IPS-15b (cell line): ENCODE measurements around the gene LRRC8B.
"Not testable (repeated sequence)": the region's sequence is repeated elsewhere in the genome, so short reads cannot be mapped to it uniquely, and the experiment has no call there.

Experiments used
- H3K27me3 ChIP-seq: one replicate; pipeline ENCODE4 v1.6.1; 2013; ENCODE audit warnings: low read length; ENCODE audit not compliant: control insufficient read depth, insufficient read depth
- H3K36me3 ChIP-seq: one replicate; pipeline ENCODE4 v1.6.1; 2013; ENCODE audit warnings: low read length; ENCODE audit not compliant: control insufficient read depth, insufficient read depth
- H3K4me1 ChIP-seq: one replicate; pipeline ENCODE4 v1.6.1; 2013; ENCODE audit warnings: mild to moderate bottlenecking, low read length; ENCODE audit not compliant: control insufficient read depth, insufficient read depth
- H3K4me3 ChIP-seq: one replicate; pipeline ENCODE4 v1.5.1; 2013; ENCODE audit warnings: low read depth, low read length
- H3K9ac ChIP-seq: one replicate; pipeline ENCODE4 v1.6.1; 2013; ENCODE audit warnings: low read depth, mild to moderate bottlenecking, low read length
- H3K9me3 ChIP-seq: one replicate; pipeline ENCODE4 v1.6.1; 2013; ENCODE audit warnings: mild to moderate bottlenecking, low read length; ENCODE audit not compliant: control insufficient read depth, insufficient read depth

Gene LRRC8B

DNA sequence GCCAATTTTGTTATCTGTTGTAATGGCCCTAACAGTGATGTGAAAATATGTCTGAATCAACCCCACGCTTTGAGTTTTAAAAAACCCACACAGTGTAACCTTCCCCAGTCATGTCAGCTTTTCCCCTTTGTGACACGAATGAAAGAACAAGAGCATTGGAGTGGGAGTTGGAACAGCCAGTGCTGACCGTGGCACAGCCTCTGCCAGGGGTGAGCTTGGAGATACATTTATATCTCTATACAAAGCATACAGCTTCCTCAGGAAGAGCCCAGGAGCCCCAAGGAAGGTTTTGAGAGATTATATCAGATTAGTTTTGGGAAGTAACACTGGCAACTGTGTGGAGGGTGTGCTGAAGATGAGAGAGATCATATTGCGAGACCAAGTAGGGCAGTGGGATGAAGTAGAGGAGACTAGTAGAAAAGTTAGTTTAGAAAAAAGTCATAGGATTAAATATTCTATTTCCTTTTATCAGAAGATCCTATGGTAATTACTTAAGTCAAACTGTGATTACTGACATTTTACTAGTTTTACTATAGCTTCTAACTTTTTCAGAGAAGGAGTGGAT, 15.9 kb downstream of the LRRC8B start:
- H3K27me3 ChIP-seq: no peaks in the 10 kb centered on the region
- H3K4me3 ChIP-seq: no peak overlapping the region
- H3K9ac ChIP-seq: no peak overlapping the region
- no peaks in the 10 kb centered on the region for H3K36me3 ChIP-seq
- H3K4me1 ChIP-seq: no peaks in the 10 kb centered on the region
- no peaks in the 10 kb centered on the region for H3K9me3 ChIP-seq

DNA sequence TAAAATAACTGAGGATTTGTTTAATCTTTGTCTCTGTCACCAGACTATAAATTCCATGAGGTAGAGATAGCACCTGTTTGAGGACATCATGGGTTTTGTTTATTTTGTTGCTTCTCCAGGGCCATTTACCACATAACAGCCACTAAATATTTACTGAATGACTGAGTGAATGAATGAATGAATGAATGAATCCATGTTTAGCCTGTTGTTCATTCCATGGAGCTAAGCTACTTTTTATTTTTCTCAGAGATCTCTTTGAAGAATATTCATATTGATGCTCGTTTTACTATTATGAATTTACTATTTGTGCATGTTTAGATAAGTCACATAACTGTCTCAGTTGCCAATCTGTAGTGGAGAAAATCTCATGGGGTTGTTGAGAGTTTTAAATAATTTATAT, 17.7 kb downstream of the LRRC8B start:
- H3K4me3 ChIP-seq: no peak overlapping the region
- H3K9me3 ChIP-seq: no peaks in the 10 kb centered on the region
- no peaks in the 10 kb centered on the region for H3K27me3 ChIP-seq
- H3K9ac ChIP-seq: no peak overlapping the region
- H3K36me3 ChIP-seq: no peaks in the 10 kb centered on the region
- no peaks in the 10 kb centered on the region for H3K4me1 ChIP-seq

DNA sequence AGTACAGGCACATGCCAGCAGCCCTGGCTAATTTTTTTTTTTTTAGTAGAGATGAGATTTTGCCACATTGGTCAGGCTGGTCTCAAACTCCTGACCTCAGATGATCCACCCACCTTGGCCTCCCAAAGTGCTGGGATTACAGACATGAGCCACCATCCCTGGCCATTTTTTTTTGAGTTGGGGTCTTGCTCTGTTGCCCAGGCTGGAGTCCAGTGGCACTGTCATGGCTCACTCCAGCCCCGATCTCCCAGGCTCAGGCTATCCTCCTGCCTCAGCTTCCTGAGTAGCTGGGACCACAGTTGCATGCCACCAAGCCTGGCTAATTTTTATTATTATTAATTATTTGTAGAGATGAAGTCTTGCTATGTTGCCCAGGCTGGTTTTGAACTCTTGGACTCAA, 19.0 kb downstream of the LRRC8B start:
- not testable (repeated sequence) for H3K4me3 ChIP-seq, H3K36me3 ChIP-seq, H3K4me1 ChIP-seq, H3K27me3 ChIP-seq, H3K9me3 ChIP-seq, H3K9ac ChIP-seq

DNA sequence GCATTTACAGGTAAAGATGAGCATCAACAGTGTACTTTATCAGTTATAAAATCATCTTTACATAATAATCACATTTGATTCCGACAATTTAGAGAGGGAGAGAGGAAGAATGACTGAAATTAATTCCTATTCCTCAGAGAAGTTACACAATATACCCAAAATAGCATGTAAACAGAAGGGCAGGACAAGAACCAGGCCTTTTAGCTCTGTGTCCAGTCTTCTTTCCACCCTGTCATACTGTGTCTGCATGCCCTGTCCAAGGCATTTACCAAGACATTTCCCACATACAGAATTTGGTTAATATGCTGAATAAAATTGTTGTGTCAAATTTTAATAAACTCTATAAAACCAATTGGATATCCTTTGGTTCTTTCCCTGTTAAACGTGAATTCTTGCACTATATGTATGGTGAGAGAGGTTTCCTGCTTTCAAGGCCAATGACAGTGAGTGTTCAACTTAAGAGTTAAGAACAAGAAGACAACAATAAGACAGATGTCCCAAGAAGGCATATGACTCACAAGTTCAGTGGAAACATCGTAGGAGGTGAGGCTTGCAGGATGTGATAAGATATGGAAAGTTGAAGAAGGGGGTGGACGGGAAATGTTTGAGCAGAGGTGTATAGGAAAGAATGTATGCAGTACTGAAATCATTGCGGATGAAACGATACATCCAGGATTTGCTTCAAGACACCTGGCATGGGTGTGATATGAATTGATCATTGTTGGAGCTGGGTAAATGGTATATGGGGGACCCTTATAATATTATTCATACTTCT, 20.8 kb downstream of the LRRC8B start:
- H3K9ac ChIP-seq: no peak overlapping the region
- no peaks in the 10 kb centered on the region for H3K36me3 ChIP-seq
- no peaks in the 10 kb centered on the region for H3K9me3 ChIP-seq
- no peaks in the 10 kb centered on the region for H3K27me3 ChIP-seq
- no peak overlapping the region for H3K4me3 ChIP-seq
- no peaks in the 10 kb centered on the region for H3K4me1 ChIP-seq

DNA sequence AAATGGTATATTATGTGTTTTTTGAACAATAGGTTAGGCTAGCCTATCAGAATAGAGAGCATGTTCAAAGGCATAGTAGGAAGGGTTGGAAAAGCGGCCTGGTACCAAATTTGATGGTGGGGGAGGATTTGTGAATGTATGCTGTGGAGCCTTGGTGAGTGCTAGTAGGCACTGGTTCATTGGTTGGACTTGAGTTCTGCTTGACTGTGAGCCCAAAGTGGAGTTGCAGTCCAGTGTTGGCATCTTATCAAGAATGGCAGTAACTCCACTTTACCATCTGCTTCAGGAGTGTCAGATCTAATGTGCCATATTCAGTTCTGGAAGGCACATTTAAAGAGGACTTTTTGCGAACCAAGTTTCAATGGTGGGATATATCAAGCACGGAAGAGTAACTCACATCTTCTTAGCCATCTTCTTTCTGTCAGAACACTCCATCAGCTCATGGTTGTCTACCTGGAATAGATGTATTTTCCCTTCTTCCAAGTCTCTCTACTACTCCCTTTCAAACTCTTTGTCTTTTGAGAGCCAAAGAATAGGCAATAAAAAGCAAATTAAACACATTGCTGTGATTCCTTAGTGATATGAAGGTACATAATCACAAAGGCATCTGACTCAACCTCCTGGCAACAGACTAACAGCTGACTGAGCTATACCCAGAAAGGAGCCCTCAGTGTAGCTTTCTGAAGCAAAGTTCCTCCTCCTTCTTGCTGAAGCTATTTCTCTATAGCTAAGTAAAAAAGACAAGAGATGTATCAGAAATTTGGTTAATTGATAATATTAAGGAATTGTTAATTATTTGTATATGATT, 21.7 kb downstream of the LRRC8B start:
- no peak overlapping the region for H3K9ac ChIP-seq
- H3K4me3 ChIP-seq: no peak overlapping the region
- no peaks in the 10 kb centered on the region for H3K36me3 ChIP-seq
- H3K27me3 ChIP-seq: no peaks in the 10 kb centered on the region
- H3K4me1 ChIP-seq: no peaks in the 10 kb centered on the region
- H3K9me3 ChIP-seq: no peaks in the 10 kb centered on the region

DNA sequence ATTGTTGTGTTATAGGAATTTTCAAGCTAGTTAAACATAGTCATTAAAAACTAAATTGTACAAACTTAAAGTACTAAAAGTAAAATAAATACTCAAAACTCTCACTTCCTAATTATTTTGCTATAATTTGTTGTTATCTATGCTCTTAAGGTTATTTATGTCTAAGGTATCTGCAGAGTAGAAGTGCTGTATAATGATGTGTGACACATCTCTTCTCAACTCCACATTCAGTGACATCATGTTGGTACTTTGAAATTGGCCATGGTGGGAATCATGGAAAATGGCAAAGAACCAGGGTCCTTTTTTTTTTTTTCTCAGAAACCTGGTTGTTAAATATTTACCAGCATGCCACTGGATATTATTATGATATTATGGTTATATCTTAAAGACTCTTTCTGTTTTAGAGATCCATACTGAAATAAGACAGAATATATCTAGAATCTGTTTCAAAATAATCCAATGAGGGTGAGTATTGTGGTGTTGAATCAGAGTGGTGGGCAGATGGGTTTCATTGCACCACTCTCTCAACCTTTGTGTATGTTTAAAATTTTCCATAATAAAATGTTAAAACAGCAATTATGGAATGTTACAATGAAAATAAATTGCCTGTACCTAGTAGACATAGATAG, 22.4 kb downstream of the LRRC8B start:
- H3K27me3 ChIP-seq: no peaks in the 10 kb centered on the region
- no peak overlapping the region for H3K9ac ChIP-seq
- H3K4me3 ChIP-seq: no peak overlapping the region
- no peaks in the 10 kb centered on the region for H3K9me3 ChIP-seq
- no peaks in the 10 kb centered on the region for H3K36me3 ChIP-seq
- no peaks in the 10 kb centered on the region for H3K4me1 ChIP-seq

DNA sequence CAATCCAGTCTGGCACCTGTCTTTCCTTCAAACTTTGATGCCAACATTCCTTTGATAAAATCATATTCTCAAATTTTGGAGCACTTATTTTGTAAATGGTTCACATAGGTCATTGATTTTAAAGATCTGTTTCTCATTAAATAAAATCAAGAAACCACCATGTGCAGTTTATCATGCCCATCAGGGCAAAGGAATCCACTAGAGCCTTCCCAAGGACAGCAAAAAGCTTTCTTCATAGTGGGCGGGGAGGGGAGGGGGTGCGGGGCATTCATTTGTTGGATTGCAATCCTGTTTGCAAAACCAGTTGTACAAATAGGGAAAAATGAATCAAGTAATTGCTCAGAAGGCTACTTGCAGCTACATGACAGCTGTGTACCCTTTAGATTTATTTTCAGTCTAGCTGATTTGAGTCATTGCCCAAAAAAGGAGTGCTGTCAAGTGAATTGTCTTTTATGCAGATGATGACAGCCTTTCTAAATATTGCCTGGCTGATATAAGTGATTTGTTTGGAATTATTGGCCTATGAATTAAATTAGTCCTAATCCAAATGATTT, 23.0 kb downstream of the LRRC8B start:
- Histone ChIP-seq H3K9ac (no peak overlapping the region), H3K27me3 (no peaks in the 10 kb centered on the region), H3K36me3 (no peaks in the 10 kb centered on the region), H3K4me3 (no peak overlapping the region), H3K4me1 (no peaks in the 10 kb centered on the region), H3K9me3 (no peaks in the 10 kb centered on the region)

DNA sequence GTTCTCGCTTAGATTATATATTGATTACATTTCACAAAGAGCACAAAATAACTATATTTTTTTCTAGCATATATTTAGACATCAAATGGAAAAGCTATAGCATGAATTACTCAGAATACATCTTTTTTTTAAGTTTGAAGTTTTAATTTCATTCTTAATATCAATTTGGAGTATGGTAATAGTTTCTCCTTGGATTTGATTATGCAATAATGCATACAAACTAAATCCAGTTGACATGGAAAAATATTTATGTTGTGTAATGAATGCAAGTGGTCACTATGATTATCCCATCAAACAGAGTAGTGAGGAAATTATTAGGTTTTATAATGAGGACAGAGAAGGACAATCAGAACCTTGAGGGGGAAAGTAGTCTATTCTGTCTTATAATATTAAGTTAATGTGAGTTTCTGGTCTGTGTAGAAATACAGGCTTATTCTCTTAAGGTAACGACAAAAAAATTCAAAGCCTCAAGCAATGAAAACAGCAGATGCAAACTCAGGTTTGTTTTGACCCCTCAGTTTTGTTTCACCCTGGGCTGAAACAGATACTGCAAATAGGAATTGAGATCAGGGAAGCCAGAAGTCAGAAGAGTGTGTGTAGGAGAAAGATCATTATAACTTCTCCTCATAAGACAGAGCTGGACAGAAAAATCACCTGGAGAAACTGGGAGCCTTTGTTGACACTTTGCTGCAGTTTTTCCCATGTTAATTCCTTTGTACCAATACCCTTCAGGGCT, 23.7 kb downstream of the LRRC8B start:
- Histone ChIP-seq H3K4me1 (no peaks in the 10 kb centered on the region), H3K9ac (no peak overlapping the region), H3K4me3 (no peak overlapping the region), H3K27me3 (no peaks in the 10 kb centered on the region), H3K36me3 (no peaks in the 10 kb centered on the region), H3K9me3 (no peaks in the 10 kb centered on the region)

DNA sequence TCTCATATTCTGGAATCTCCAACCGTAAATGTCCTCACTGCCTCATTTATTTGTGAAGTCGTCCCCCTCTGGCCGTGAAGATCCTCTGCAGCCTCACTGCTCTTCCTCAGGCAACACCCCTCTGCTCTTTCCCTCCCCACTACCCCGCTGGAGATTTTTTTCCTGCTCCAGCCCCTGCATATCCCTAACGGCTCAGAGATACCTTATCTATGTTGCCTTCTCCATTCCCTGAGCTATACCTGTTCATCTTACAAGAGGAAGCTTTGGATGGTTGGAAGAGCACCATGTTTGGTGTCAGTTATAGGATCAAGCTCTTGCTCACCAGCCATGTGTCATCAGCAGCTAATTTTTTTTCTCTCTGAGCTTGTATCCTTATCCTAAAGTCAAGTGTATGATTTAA, 26.4 kb downstream of the LRRC8B start:
- H3K4me3 ChIP-seq: no peak overlapping the region
- H3K9ac ChIP-seq: no peak overlapping the region
- no peaks in the 10 kb centered on the region for H3K4me1 ChIP-seq
- no peaks in the 10 kb centered on the region for H3K27me3 ChIP-seq
- H3K36me3 ChIP-seq: no peaks in the 10 kb centered on the region
- H3K9me3 ChIP-seq: no peaks in the 10 kb centered on the region

DNA sequence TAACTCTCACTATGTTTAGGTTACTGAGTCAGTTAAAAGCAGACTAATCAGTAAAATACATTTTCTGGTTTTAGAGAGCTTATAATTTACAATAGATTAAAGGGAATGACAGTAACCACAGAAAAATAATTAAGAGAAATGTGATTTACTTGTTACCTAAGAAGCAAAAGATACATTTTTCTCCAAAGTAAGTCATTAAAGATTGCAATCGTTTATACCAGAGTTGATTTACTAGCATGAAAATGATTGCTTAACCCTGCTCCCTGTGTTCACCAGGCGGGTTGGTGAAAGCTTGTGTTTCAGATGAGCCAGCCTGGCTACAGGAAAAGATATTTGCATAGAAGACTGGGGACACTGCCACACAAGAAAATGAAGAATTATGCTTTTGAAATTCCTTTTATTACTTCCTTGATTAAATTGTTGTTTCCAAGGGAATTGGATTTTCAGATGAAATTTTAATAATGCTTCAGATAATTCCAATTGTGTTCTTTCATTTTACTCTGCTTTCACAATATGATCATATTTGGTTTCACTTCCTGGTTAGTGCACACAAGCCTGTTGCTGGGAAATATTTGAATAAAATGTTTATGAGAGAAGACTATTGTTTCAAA, 27.9 kb downstream of the LRRC8B start:
- Histone ChIP-seq H3K36me3 (no peaks in the 10 kb centered on the region), H3K9ac (no peak overlapping the region), H3K4me1 (no peaks in the 10 kb centered on the region), H3K27me3 (no peaks in the 10 kb centered on the region), H3K4me3 (no peak overlapping the region), H3K9me3 (no peaks in the 10 kb centered on the region)

DNA sequence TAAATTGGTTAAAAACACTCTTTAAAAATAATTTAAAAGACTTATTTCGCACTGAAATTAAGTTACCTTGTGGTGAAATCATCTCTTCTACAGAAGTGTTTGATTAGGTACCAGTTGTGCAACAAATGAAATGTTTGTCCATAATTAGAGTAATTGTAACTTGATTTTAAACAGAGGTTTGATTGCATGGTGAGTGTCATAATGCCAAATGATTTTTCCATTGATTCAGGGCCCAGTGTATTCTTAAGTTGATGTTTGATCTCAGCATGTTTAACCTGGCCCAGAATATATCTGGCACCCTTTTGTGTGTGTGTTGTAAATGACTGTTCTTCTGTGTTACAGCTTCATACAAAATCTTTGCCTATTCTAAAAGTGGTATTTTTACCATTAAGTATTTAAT, 28.5 kb downstream of the LRRC8B start:
- Histone ChIP-seq H3K9ac (no peak overlapping the region), H3K9me3 (no peaks in the 10 kb centered on the region)

More for the DNA sequence above, 28.5 kb downstream of the LRRC8B start:
- H3K4me3 ChIP-seq: no peak overlapping the region
- no peaks in the 10 kb centered on the region for H3K36me3 ChIP-seq
- H3K4me1 ChIP-seq: no peaks in the 10 kb centered on the region
- no peaks in the 10 kb centered on the region for H3K27me3 ChIP-seq
